GM12878 (cell line): Measurements from ENCODE around the gene HS3ST6. TPM values are rescaled to one million over a fixed set of nuclear protein-coding genes. Genes with fewer than 3 reads are reported as not detected.

Experiments
- ATAC-seq: fragments of 200-7000 bp; cut with Tn5 transposase; 3 replicates; pipeline ENCODE4 v1.9.1; 2020; ENCODE audit warnings: mild to moderate bottlenecking, moderate library complexity
- BruUV-seq: library from RNA; stranded (reverse); fragments of 400-500 nt; replicated peaks from 2 replicates; lab custom pipeline; 2021; lab: Mats Ljungman, UMichigan
- CTCF ChIA-PET: fragments of 300-600 bp; sonication (Branson Sonifier 250); formaldehyde crosslinking; extraction: SDS; loops from one replicate; lab custom pipeline; 2021; ENCODE audit warnings: inconsistent platforms; lab: Yijun Ruan, JAX
- POLR2A ChIA-PET: fragments of 350-600 bp; formaldehyde crosslinking; extraction: SDS; loops from one replicate; lab custom pipeline; 2021; ENCODE audit warnings: inconsistent platforms; lab: Charles Lee
- RAD21 ChIA-PET: fragments of 300-600 bp; sonication (Branson Sonifier 250); formaldehyde crosslinking; loops from one replicate; lab custom pipeline; 2023; ENCODE audit warnings: antibody characterized with exemption; ENCODE audit not compliant: unreplicated experiment; lab: Charles Lee
- SMC1A ChIA-PET: fragments of 300-600 bp; sonication (Branson Sonifier 250); formaldehyde crosslinking; loops from one replicate; lab custom pipeline; 2023; ENCODE audit not compliant: unreplicated experiment, uncharacterized antibody; lab: Charles Lee
- DNase-seq: peaks from one replicate; pipeline ENCODE4 v3.0.0-alpha.2; 2011; ENCODE audit warnings: low read depth, low spot score
- FAIRE-seq: peaks from 3 replicates; lab custom pipeline; 2011; peaks lifted over from hg19 to GRCh38; lab: Jason Lieb, UNC
- H2AFZ ChIP-seq: 2 replicates; pipeline ENCODE4 v1.6.0; 2011; ENCODE audit warnings: low read depth, low read length, control low read depth; ENCODE audit not compliant: control insufficient read depth
- H3K27ac ChIP-seq: 2 replicates; pipeline ENCODE4 v1.5.1; 2011; ENCODE audit warnings: control low read depth; ENCODE audit not compliant: control insufficient read depth, insufficient read depth
- H3K27me3 ChIP-seq, 2 experiments: replicated peaks in 1 of 2; 2 replicates each; pipeline versions ENCODE4 v1.6.0 to v1.6.1; 2011; ENCODE audit warnings: low read length in 1 of 2; ENCODE audit not compliant: control insufficient read depth in 2 of 2, insufficient read depth in 2 of 2
- H3K36me3 ChIP-seq, 2 experiments: 2 replicates each; pipeline ENCODE4 v1.5.1; 2011; ENCODE audit warnings: low read length in 1 of 2; ENCODE audit not compliant: control insufficient read depth in 2 of 2, insufficient read depth in 2 of 2
- H3K4me1 ChIP-seq: 2 replicates; pipeline ENCODE4 v1.6.1; 2011; ENCODE audit warnings: mild to moderate bottlenecking, low read length, moderate library complexity, mixed read lengths; ENCODE audit not compliant: control insufficient read depth, insufficient read depth
- H3K4me2 ChIP-seq: 2 replicates; pipeline ENCODE4 v1.6.0; 2011; ENCODE audit warnings: control low read depth; ENCODE audit not compliant: control insufficient read depth, insufficient read depth
- H3K4me3 ChIP-seq: fragments of 200-600 bp; sonication (generic); 2 replicates; pipeline ENCODE4 v1.5.1; 2016
- H3K79me2 ChIP-seq: 2 replicates; pipeline ENCODE4 v1.6.0; 2011; ENCODE audit warnings: low read length; ENCODE audit not compliant: control insufficient read depth, insufficient read depth
- H3K9ac ChIP-seq: 2 replicates; pipeline ENCODE4 v1.8.0; 2011; ENCODE audit warnings: low read length, control low read depth, mixed read lengths; ENCODE audit not compliant: control insufficient read depth, insufficient read depth
- H3K9me3 ChIP-seq: replicated peaks from 3 replicates; pipeline ENCODE4 v1.5.1; 2011; ENCODE audit warnings: mild to moderate bottlenecking, low read length; ENCODE audit not compliant: control insufficient read depth, insufficient read depth
- H4K20me1 ChIP-seq: 2 replicates; pipeline ENCODE4 v1.6.0; 2011; ENCODE audit not compliant: control insufficient read depth, insufficient read depth
- CBFB ChIP-seq: IDR thresholded peaks from 2 replicates; pipeline ENCODE4 v1.6.1; 2016; ENCODE audit warnings: antibody characterized with exemption, low read depth
- CHD2 ChIP-seq: IDR thresholded peaks from 2 replicates; pipeline ENCODE4 v1.6.1; 2011; ENCODE audit warnings: low read depth, low read length, improper control_type of control experiment, borderline replicate concordance
- CHD4 ChIP-seq: fragments of 200-600 bp; sonication (generic); IDR thresholded peaks from 2 replicates; pipeline ENCODE4 v1.6.1; 2016; ENCODE audit warnings: mild to moderate bottlenecking
- E2F8 ChIP-seq: fragments of 450-650 bp; IDR thresholded peaks from 2 replicates; pipeline ENCODE4 v1.6.1; 2018; ENCODE audit warnings: mild to moderate bottlenecking, low read depth, moderate library complexity; ENCODE audit not compliant: partially characterized antibody
- ESRRA ChIP-seq: IDR thresholded peaks from 2 replicates; pipeline ENCODE4 v1.6.1; 2012; ENCODE audit warnings: mild to moderate bottlenecking, low read length, improper control_type of control experiment
- MEF2B ChIP-seq: fragments of 450-650 bp; IDR thresholded peaks from 2 replicates; pipeline ENCODE4 v1.6.1; 2018; ENCODE audit warnings: mild to moderate bottlenecking, moderate library complexity; ENCODE audit not compliant: partially characterized antibody, poor library complexity, severe bottlenecking
- NFXL1 ChIP-seq: fragments of 450-650 bp; IDR thresholded peaks from 2 replicates; pipeline ENCODE4 v1.6.1; 2017; ENCODE audit warnings: antibody characterized with exemption, mild to moderate bottlenecking, borderline replicate concordance
- NFYA ChIP-seq: IDR thresholded peaks from 2 replicates; pipeline ENCODE4 v1.6.1; 2011; ENCODE audit warnings: low read depth, mild to moderate bottlenecking, low read length, improper control_type of control experiment, borderline replicate concordance
- PKNOX1 ChIP-seq: fragments of 450-650 bp; IDR thresholded peaks from 2 replicates; pipeline ENCODE4 v1.6.1; 2016; ENCODE audit warnings: mild to moderate bottlenecking
- RAD51 ChIP-seq: fragments of 450-650 bp; IDR thresholded peaks from 2 replicates; pipeline ENCODE4 v1.6.1; 2016; ENCODE audit warnings: moderate library complexity, mild to moderate bottlenecking, inconsistent platforms
- SMC3 ChIP-seq: IDR thresholded peaks from 2 replicates; pipeline ENCODE4 v1.6.1; 2011; ENCODE audit warnings: low read length, improper control_type of control experiment, borderline replicate concordance
- SREBF1 ChIP-seq: IDR thresholded peaks from 2 replicates; pipeline ENCODE4 v1.6.1; 2012; ENCODE audit warnings: mild to moderate bottlenecking, low read length
- TBL1XR1 ChIP-seq: IDR thresholded peaks from 2 replicates; pipeline ENCODE4 v1.6.1; 2012; ENCODE audit warnings: low read depth, low read length, improper control_type of control experiment
- WGBS: methylation state at CpG from one replicate; pipeline ENCODE4 v1.1.6; 2016; ENCODE audit warnings: low lambda C conversion rate; ENCODE audit not compliant: insufficient replicate concordance, insufficient coverage; ENCODE audit errors: missing lambda C conversion rate; 5-methylcytosine and 5-hydroxymethylcytosine counted together
- in situ Hi-C: fragments of 300-500 bp; cut with MboI; formaldehyde crosslinking; loops from 9 replicates; pipeline ENCODE4 v1.14.3; 2018; ENCODE audit warnings: mixed read lengths
- intact Hi-C: fragments of 100-400 bp; cut with micrococcal nuclease; formaldehyde crosslinking; loops from one replicate; pipeline ENCODE4 v1.14.2; 2022; ENCODE audit not compliant: unreplicated experiment
- polyA plus RNA-seq, 11 experiments: library from polyadenylated mRNA; depleted of rRNA in 4 of 11; unstranded in 6 of 11; stranded (reverse) in 5 of 11; fragments of >200 nt; fragmentation: Nextera tagmentation in 4 of 11; fragmentation: Illumina TruSeq in 1 of 11; extraction: Ambion mirVana in 4 of 11; extraction: Trizol in 1 of 11; gene quantifications; 1 replicate in 1 of 11; 2 replicates in 10 of 11; pipeline versions ENCODE4 v1.2.1 to v1.2.3, GENCODE V29; 2011 to 2016; ENCODE audit warnings: inconsistent platforms in 2 of 11, missing spikeins in 2 of 11, low read depth in 1 of 11
- total RNA-seq, 4 experiments: library from RNA; depleted of rRNA in 3 of 4; stranded (reverse); fragments of >200 nt in 3 of 4; fragmentation: Illumina TruSeq in 1 of 4; extraction: Trizol in 1 of 4; gene quantifications; 2 replicates each; pipeline versions ENCODE4 v1.2.1 to v1.2.3, GENCODE V29; 2013 to 2021
- TF ChIP-seq, protein P1 (sequence below): fragments of 450-650 bp; IDR thresholded peaks from 2 replicates; pipeline ENCODE4 v1.6.1; 2017; ENCODE audit warnings: mild to moderate bottlenecking, moderate library complexity

Gene HS3ST6
- total and polyA plus RNA-seq, 10 of the 15 experiments (the other 5 are each of a cell fraction or from before 2014, with no cell fraction given), result not detected

DNA sequence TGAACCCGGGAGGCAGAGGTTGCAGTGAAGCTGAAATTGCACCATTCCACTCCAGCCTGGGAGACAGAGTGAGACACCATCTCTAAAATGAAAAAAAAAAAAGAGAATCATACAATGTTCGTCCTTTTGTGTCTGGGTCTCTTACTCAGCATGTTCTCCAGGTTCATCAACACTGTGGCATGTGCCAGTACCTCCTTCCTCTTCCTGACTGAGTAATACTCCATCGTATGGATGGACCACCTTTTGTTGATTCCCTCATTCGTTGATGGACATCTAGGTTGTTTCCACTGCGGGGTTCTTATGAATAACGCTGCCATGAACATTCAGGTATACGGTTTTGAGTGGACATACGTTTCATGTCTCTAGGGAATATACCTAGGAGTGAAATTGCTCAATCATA lies 4.1 kb upstream of the HS3ST6 start:
- CTCF ChIA-PET, result interaction anchor here (0.7 kb wide), 1 partner anchor 1694 kb away, joined by 3 read pairs; no protein-coding TSS in a partner anchor
- FAIRE-seq, result no peak
- no peak for ATAC-seq
- Histone ChIP-seq H3K27me3 (peaks cover 3% of the 10 kb centered on the region in 2 experiments; a peak in 3 of 4 replicates), H3K4me3 (no peak overlapping the region), H2AFZ (no peak overlapping the region)
- BruUV-seq, result no TSS peak
- 17% methylated on average over 8 of the region's 8 CpGs for WGBS
- TF ChIP-seq E2F8 (no peak), TBL1XR1 (no peak), NFYA (no peak), SREBF1 (no peak), CHD4 (no peak), SMC3 (no peak), RAD51 (no peak), NFXL1 (no peak), CHD2 (no peak), PKNOX1 (no peak), ESRRA (no peak), MEF2B (no peak), CBFB (no peak)
- TF ChIP-seq, protein P1, sequence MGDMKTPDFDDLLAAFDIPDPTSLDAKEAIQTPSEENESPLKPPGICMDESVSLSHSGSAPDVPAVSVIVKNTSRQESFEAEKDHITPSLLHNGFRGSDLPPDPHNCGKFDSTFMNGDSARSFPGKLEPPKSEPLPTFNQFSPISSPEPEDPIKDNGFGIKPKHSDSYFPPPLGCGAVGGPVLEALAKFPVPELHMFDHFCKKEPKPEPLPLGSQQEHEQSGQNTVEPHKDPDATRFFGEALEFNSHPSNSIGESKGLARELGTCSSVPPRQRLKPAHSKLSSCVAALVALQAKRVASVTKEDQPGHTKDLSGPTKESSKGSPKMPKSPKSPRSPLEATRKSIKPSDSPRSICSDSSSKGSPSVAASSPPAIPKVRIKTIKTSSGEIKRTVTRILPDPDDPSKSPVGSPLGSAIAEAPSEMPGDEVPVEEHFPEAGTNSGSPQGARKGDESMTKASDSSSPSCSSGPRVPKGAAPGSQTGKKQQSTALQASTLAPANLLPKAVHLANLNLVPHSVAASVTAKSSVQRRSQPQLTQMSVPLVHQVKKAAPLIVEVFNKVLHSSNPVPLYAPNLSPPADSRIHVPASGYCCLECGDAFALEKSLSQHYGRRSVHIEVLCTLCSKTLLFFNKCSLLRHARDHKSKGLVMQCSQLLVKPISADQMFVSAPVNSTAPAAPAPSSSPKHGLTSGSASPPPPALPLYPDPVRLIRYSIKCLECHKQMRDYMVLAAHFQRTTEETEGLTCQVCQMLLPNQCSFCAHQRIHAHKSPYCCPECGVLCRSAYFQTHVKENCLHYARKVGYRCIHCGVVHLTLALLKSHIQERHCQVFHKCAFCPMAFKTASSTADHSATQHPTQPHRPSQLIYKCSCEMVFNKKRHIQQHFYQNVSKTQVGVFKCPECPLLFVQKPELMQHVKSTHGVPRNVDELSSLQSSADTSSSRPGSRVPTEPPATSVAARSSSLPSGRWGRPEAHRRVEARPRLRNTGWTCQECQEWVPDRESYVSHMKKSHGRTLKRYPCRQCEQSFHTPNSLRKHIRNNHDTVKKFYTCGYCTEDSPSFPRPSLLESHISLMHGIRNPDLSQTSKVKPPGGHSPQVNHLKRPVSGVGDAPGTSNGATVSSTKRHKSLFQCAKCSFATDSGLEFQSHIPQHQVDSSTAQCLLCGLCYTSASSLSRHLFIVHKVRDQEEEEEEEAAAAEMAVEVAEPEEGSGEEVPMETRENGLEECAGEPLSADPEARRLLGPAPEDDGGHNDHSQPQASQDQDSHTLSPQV, result no peak
- TF ChIP-seq, all 136 proteins: peak for 0
- DNase-seq, result no peak
- Histone ChIP-seq H3K9ac (no peak overlapping the region), H4K20me1 (no peaks in the 10 kb centered on the region), H3K27ac (no peak overlapping the region), H3K4me1 (no peaks in the 10 kb centered on the region), H3K36me3 (no peaks in the 10 kb centered on the region; a peak in 1 of 4 replicates), H3K79me2 (no peaks in the 10 kb centered on the region), H3K4me2 (no peak overlapping the region), H3K9me3 (no peaks in the 10 kb centered on the region)
- in situ Hi-C loops, result no loop called here
- intact Hi-C loops, result no loop called here
- POLR2A ChIA-PET, result interaction anchor here (0.7 to 0.9 kb wide), 2 partner anchors 18 to 176 kb away, joined by 3 read pairs; no protein-coding TSS in a partner anchor
- SMC1A ChIA-PET, result no interaction called here
- RAD21 ChIA-PET, result no interaction called here
